ENCODE results near the gene BCR.

The BCR gene

DNA sequence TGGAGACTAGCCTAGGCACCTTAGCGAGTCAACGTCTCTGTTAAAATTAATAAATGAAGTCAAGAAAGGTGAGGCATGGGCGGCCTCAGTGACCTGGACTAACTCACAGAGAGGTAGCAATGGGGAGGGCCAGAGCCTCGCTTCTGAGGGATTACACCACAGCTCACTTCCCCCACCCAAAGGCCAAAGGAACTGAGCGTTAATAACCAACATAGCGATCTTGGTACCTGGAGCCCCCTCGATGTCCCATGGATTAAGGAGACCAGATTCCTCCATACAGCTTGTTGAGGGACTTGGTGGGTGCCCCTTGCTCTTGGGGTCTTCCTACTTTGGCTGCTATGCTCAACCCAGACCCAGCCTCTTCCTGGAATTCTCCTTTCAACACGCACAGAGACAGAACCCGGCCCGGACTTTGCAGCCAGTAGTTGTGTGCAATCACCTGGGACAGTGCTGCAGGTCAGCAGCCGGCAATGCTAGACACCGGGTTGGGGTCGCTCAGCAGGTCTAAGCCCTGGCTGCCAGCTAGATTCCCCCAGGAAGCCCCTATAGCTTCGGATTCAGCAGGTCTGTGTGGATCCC lies 70.6 kb downstream of the BCR start:
- TF ChIP-seq, protein P1, sequence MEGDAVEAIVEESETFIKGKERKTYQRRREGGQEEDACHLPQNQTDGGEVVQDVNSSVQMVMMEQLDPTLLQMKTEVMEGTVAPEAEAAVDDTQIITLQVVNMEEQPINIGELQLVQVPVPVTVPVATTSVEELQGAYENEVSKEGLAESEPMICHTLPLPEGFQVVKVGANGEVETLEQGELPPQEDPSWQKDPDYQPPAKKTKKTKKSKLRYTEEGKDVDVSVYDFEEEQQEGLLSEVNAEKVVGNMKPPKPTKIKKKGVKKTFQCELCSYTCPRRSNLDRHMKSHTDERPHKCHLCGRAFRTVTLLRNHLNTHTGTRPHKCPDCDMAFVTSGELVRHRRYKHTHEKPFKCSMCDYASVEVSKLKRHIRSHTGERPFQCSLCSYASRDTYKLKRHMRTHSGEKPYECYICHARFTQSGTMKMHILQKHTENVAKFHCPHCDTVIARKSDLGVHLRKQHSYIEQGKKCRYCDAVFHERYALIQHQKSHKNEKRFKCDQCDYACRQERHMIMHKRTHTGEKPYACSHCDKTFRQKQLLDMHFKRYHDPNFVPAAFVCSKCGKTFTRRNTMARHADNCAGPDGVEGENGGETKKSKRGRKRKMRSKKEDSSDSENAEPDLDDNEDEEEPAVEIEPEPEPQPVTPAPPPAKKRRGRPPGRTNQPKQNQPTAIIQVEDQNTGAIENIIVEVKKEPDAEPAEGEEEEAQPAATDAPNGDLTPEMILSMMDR (IDR thresholded peaks at IDR 0.05; ENCODE audit: extremely low read depth, missing control alignments) = no peak
- DNase-seq (ENCODE audit: low spot score) = no peak

GRCh38 chr22:23251445-23252093 lies 71.3 kb downstream of the BCR start:
- DNase-seq (ENCODE audit: low spot score) = no peak

DNA sequence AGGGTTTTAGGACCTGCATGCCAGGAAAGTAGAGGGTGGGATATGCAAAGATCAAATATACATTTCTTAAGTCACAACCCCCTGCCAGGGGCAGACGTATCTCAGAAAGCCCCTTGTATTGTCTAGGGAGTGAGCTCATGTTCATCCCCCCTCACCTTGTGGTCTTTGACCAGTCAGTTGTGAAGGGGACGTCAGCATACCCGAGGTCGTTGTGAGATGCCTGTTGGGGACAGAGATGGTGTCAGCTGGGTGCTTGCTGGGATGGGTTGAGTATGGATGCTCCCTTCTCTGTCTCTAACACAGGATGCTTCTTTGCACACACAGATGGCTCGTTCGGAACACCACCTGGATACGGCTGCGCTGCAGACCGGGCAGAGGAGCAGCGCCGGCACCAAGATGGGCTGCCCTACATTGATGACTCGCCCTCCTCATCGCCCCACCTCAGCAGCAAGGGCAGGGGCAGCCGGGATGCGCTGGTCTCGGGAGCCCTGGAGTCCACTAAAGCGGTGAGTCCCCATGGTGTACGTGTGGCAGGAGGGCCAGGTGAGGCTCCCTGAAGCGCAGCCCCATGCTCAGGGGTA lies 73.3 kb downstream of the BCR start:
- TF ChIP-seq, protein P1 (IDR thresholded peaks at IDR 0.05; ENCODE audit: extremely low read depth, missing control alignments) = no peak
- DNase-seq (ENCODE audit: low spot score) = no peak

More at GRCh38 chr22:23251445-23252093, 71.3 kb downstream of the BCR start:
- TF ChIP-seq, protein P1 (IDR thresholded peaks at IDR 0.05; ENCODE audit: extremely low read depth, missing control alignments) = no peak

- no peak for DNase-seq (ENCODE audit: low spot score)
- TF ChIP-seq, protein P1 (IDR thresholded peaks at IDR 0.05; ENCODE audit: extremely low read depth, missing control alignments) = no peak
Measured at GRCh38 chr22:23255506-23256170, 75.3 kb downstream of the BCR start.

- TF ChIP-seq, protein P1 (IDR thresholded peaks at IDR 0.05; ENCODE audit: extremely low read depth, missing control alignments) = no peak
- no peak for DNase-seq (ENCODE audit: low spot score)
Measured at GRCh38 chr22:23256171-23256932, 76.0 kb downstream of the BCR start.

DNA sequence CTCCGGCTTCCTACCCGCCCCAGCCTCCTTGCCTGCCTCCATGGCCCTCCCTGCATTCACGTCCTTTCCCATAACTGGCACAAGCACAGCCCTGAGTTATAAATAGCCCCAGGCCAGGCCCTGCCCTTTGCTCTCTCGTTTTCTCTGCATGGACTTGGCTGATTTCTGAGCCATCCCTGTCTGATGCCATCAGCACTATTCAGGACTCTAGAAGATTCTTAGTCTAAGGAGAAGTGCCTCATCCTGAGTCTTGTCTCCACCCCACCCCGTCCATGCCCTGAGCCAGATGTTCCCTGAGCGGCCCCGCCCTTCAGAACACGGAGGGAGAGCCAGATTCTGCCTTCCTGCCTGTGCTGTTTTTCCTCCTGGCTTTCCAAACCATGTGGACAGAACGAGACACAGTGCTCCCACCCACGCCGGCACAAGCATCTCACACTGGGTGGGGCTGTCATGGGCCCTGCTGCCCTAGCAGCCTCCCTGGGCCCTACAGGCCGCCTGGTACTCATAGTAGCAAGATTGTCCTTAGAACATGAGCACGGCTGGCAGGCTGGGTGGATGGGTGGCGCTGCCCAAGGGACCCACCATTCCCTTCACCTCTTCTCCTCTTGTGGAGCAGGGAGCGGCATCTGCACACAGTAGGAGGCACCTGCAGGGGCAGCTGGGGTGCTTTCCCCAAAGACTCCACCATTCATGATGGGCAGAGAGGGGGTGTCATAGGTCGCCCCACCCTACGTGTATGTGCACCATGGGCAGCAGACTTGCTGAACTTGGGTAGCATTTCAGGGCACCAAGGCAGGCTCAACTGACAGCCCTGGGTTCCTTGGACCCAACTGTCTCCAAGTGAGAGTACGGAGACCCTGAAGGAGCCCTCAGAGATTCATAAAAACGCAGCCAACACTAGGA lies 76.9 kb downstream of the BCR start:
- TF ChIP-seq, protein P1 (IDR thresholded peaks at IDR 0.05; ENCODE audit: extremely low read depth, missing control alignments) = no peak
- no peak for DNase-seq (ENCODE audit: low spot score)

Measured in GM20000 (cell line).